DND-41 (cell line): ENCODE results near the gene BMPR1A.

Experiments
- ATAC-seq: fragments of 200-7000 bp; cut with Tn5 transposase; 3 replicates; pipeline ENCODE4 v1.9.1; 2021; ENCODE audit warnings: low read depth; ENCODE audit not compliant: insufficient read depth
- DNase-seq: peaks from one replicate; pipeline ENCODE4 v3.0.0-alpha.2; 2020
- H2AFZ ChIP-seq: 2 replicates; pipeline ENCODE4 v1.6.0; 2012; ENCODE audit warnings: low read depth, low read length
- H3K27ac ChIP-seq: 2 replicates; pipeline ENCODE4 v1.5.1; 2012; ENCODE audit warnings: low read length, inconsistent platforms
- H3K27me3 ChIP-seq: fragments of 200-600 bp; sonication (generic); 2 replicates; pipeline ENCODE4 v1.6.0; 2012; ENCODE audit warnings: low read length, mild to moderate bottlenecking, inconsistent platforms; ENCODE audit not compliant: insufficient read depth, poor library complexity
- H3K36me3 ChIP-seq: 2 replicates; pipeline ENCODE4 v1.5.1; 2012; ENCODE audit warnings: low read length, inconsistent platforms; ENCODE audit not compliant: insufficient read depth
- H3K4me1 ChIP-seq: 2 replicates; pipeline ENCODE4 v1.5.1; 2012; ENCODE audit warnings: mild to moderate bottlenecking, low read length; ENCODE audit not compliant: insufficient read depth
- H3K4me2 ChIP-seq: 2 replicates; pipeline ENCODE4 v1.6.0; 2012; ENCODE audit warnings: mild to moderate bottlenecking, moderate library complexity, low read length, inconsistent platforms; ENCODE audit not compliant: insufficient read depth
- H3K4me3 ChIP-seq, 2 experiments: fragments of 200-600 bp in 1 of 2; shearing (Covaris generic) in 1 of 2; 2 replicates each; pipeline ENCODE4 v1.5.1; 2012 to 2016; ENCODE audit warnings: inconsistent platforms in 2 of 2, low read length in 2 of 2, mild to moderate bottlenecking in 2 of 2, low read depth in 1 of 2, moderate library complexity in 1 of 2
- H3K79me2 ChIP-seq: 2 replicates; pipeline ENCODE4 v1.6.0; 2012; ENCODE audit warnings: low read length, inconsistent platforms; ENCODE audit not compliant: insufficient read depth
- H3K9ac ChIP-seq: 2 replicates; pipeline ENCODE4 v1.6.0; 2012; ENCODE audit warnings: low read depth, mild to moderate bottlenecking, inconsistent platforms, low read length, moderate library complexity
- H3K9me3 ChIP-seq: 2 replicates; pipeline ENCODE4 v1.5.1; 2012; ENCODE audit warnings: low read length, moderate library complexity, mild to moderate bottlenecking, inconsistent platforms; ENCODE audit not compliant: insufficient read depth, severe bottlenecking
- H4K20me1 ChIP-seq: 2 replicates; pipeline ENCODE4 v1.6.0; 2012; ENCODE audit warnings: low read length; ENCODE audit not compliant: insufficient read depth
- CTCF ChIP-seq: IDR thresholded peaks from 2 replicates; pipeline ENCODE4 v1.5.1; 2012; ENCODE audit warnings: borderline replicate concordance, low read length, moderate library complexity, mild to moderate bottlenecking; ENCODE audit not compliant: poor library complexity, severe bottlenecking; ENCODE audit errors: extremely low read depth
- EZH2 ChIP-seq: IDR thresholded peaks from 3 replicates; pipeline ENCODE4 v1.6.1; 2012; ENCODE audit warnings: borderline replicate concordance, low read depth, mild to moderate bottlenecking, moderate library complexity, low read length, inconsistent platforms; ENCODE audit not compliant: severe bottlenecking

BMPR1A gene

GRCh38 chr10:86756511-86757112 is at the start of gene BMPR1A:
Gene BMPR1A (plus strand): TSS chr10:86756619. CDS start chr10:86876019, 119,400 bp downstream.
- 0 out of 2 replicates have a peak, but pooled peaks cover 3% of the 10 kb centered on the region for H4K20me1 ChIP-seq
- H3K4me1 ChIP-seq: peaks cover 28% of the 10 kb centered on the region
- H3K4me2 ChIP-seq: peak within 1 kb of the TSS; percentile 79
- H3K36me3 ChIP-seq: no peaks in the 10 kb centered on the region
- H2AFZ ChIP-seq: peak within 1 kb of the TSS; percentile 90
- H3K4me3 ChIP-seq: peak within 1 kb of the TSS; percentile 38 to 71; a peak in 3 of 4 replicates
- peak within 1 kb of the TSS; percentile 74 for H3K9ac ChIP-seq
- H3K27ac ChIP-seq: peak within 1 kb of the TSS; percentile 51; the same call in 1 of the 2 replicates
- ATAC-seq (no peak; the same call in 1 of the 3 replicates), DNase-seq (no peak)
- TF ChIP-seq CTCF (no peak), EZH2 (no peak)
- no peaks in the 10 kb centered on the region for H3K9me3 ChIP-seq
- H3K27me3 ChIP-seq: no peaks in the 10 kb centered on the region
- peaks cover 42% of the 10 kb centered on the region for H3K79me2 ChIP-seq

- H3K27me3 ChIP-seq: no peaks in the 10 kb centered on the region
- no peak for ATAC-seq
- TF ChIP-seq CTCF (no peak), EZH2 (no peak)
- no peak overlapping the region for H3K9ac ChIP-seq
- no peaks in the 10 kb centered on the region for H3K36me3 ChIP-seq
- no peak for DNase-seq
- H4K20me1 ChIP-seq: no peaks in the 10 kb centered on the region
- no peak overlapping the region for H3K4me2 ChIP-seq
- H3K9me3 ChIP-seq: no peaks in the 10 kb centered on the region
- no peak overlapping the region for H2AFZ ChIP-seq
- H3K79me2 ChIP-seq: no peaks in the 10 kb centered on the region
- H3K4me1 ChIP-seq: peaks cover 19% of the 10 kb centered on the region
- no peak overlapping the region for H3K27ac ChIP-seq
- H3K4me3 ChIP-seq: no peak overlapping the region
These were observed 49.4 kb upstream of the BMPR1A start for GRCh38 chr10:86706977-86707376.

- Histone ChIP-seq H2AFZ (no peak overlapping the region), H3K79me2 (no peaks in the 10 kb centered on the region), H3K4me3 (no peak overlapping the region), H3K27me3 (no peaks in the 10 kb centered on the region), H3K4me2 (no peak overlapping the region), H3K4me1 (peaks cover 24% of the 10 kb centered on the region), H3K36me3 (no peaks in the 10 kb centered on the region), H4K20me1 (no peaks in the 10 kb centered on the region), H3K9me3 (no peaks in the 10 kb centered on the region), H3K9ac (no peak overlapping the region), H3K27ac (no peak overlapping the region)
- ATAC-seq: no peak
- TF ChIP-seq EZH2 (no peak), CTCF (no peak)
- DNase-seq: no peak
These were observed 48.9 kb upstream of the BMPR1A start for GRCh38 chr10:86707505-86707904.
